Ammon's horn (tissue), 1 donor: ENCODE data around the gene YIF1A.

Experiments
- DNase-seq: peaks from one replicate; pipeline ENCODE4 v3.0.0-alpha.2; 2016; ENCODE audit warnings: low spot score

YIF1A gene, protein sequence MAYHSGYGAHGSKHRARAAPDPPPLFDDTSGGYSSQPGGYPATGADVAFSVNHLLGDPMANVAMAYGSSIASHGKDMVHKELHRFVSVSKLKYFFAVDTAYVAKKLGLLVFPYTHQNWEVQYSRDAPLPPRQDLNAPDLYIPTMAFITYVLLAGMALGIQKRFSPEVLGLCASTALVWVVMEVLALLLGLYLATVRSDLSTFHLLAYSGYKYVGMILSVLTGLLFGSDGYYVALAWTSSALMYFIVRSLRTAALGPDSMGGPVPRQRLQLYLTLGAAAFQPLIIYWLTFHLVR

GRCh38 chr11:66288671-66289547 lies at the start of gene YIF1A:
YIF1A (minus strand) TSS chr11:66289143; CDS start chr11:66288985, 158 bp downstream.
- peak; percentile 100 for DNase-seq

DNA sequence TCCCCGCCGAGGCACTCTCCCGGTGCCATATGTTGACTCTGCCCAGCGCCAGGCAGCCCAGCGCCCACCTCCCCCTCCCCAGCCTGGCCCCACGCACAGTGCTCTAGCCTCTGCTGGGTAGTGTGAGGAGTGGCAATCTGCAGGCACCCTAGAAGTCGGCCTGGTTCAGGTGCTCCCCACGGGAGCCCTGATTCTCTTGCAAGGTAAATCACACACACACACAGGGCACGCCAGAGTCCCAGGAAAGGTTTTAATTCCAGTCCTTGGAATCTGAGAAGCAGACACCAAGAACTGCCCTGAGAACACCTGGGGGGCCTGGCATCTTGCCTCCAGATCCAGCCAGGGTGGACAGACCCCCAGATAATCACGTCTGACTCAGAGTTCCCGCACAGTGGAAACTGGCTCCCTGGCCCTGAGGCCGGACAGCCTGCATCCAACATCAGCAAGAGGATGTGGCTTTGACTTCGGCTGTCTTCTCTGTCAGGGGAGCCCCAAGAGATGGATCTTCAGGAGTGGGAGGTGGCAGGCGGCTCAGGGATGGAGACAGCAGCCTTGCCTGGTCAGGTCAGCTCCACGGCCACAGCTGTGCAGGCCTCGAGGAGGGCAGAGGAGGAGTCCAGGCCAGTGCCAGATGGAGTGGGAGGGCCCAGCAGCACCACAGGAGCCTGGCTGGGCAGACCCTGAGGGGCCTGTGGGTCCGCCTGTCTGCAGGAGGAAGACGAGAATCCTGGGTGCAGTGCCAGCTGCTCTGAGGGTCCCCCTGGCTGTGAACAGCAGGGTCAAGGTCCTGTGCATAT lies 48.4 kb upstream of the YIF1A start:
- no peak for DNase-seq

- DNase-seq: peak; percentile 82
These were observed 47.5 kb upstream of the YIF1A start, which contains the start of gene RIN1 for GRCh38 chr11:66336234-66337102. RIN1 (minus strand) TSS chr11:66336434; CDS start chr11:66336402, 32 bp downstream.

DNA sequence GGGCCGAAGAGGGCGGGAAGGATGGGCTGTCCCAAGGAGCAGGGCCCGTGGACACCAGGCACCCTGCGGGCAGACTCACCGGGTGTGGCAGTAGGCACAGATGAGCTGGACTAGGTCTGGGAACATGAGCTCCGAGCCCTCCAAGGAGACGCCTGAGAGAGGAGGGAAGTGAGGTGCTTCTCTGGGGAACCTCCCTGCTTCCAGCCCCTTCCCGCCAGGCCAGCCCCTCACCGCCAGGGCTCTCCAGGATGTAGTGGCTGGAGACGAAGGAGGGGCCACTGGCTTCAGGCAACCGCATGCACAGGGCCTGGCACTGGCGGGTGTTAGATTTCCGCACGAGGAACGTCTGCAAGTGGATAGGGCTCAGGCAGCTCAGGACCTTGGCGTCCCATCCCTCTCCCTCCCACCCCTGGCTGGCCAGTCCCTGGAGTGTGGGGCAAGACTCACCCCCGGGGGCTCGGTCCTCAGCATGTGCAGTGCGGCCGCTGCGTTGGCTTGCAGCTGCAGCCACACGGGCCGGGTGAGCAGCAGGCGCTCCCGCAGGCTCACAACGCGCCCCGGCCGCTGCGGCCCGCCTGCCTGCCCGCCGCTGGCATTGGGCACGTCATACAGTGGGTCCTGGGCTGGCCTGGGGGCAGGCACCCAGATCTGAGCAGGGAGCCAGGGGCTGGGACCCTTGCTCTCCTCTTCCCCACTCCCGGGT lies 46.7 kb upstream of the YIF1A start:
- DNase-seq: no peak

- no peak for DNase-seq
These were observed 45.9 kb upstream of the YIF1A start for GRCh38 chr11:66334605-66335442.

- DNase-seq: no peak
These were observed 45.1 kb upstream of the YIF1A start for GRCh38 chr11:66333896-66334604.

- no peak for DNase-seq
These were observed 44.4 kb upstream of the YIF1A start for GRCh38 chr11:66333220-66333877.

- DNase-seq: no peak
These were observed 43.7 kb upstream of the YIF1A start for GRCh38 chr11:66332371-66333219.

DNA sequence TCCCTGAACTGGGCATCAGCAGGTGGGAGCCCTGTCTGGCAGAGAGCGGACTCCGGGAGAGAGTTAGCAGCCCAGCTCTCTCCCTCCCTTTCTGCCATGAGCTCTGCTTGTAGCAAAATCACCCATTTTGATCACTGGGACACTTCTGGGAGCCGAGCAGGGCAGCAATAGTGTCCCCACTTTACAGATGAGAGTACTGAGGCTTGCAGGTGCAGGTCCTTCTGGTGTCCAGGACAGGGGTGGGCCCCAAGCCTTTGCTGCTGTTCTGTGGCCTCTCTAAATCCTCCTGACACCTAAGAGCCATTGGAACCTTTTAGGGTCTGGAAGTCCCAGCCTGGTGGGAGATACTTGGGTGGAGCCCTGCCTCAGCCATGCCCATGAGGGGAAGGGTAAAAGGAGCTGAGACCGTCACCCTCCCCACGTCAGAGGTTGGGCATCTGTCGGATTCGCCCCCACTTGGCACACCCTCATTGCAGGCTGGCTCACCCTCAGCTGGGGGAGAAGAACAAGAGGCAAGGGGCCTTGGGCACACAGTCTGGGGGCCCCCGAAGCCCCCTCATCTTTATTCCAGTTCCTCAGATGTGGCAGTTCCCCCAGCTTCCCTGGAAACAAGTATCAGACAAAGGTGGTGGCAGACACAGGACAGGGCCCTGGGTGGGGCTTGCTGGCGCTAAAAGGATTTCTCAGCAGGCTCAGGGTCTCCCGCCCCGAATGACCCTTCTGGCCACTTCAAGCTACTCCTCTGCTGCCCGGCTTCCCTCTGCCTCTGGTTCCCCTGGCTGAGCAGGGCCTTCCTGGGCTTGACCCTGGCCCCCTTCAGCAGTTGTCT lies 42.8 kb upstream of the YIF1A start:
- no peak for DNase-seq

GRCh38 chr11:66330931-66331330 lies 42.0 kb upstream of the YIF1A start:
- DNase-seq: no peak

DNA sequence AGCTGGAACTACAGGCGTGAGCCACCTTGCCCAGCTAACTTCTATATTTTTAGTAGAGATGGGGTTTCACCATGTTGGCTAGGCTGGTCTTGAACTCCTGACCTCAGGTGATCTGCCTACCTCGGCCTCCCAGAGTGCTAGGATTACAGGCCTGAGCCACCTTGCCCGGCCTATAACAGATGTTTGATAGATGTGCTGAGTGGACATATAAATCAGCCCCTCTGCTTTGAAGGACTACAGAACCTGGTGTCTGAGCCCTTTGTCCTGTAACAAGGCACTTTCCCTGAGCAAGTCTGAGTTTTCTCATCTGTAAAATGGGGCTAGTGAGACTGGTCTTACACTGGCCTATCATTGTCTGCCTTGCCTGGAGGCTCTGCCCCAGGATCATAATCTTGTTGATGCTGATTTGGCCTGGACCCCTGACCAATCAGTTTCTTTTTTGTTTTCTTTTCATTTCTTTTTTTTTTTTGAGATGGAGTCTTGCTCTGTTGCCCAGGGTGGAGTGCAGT lies 40.3 kb upstream of the YIF1A start:
- no peak for DNase-seq

- peak; percentile 85 for DNase-seq
These were observed 39.6 kb upstream of the YIF1A start for GRCh38 chr11:66328302-66329144.

DNA sequence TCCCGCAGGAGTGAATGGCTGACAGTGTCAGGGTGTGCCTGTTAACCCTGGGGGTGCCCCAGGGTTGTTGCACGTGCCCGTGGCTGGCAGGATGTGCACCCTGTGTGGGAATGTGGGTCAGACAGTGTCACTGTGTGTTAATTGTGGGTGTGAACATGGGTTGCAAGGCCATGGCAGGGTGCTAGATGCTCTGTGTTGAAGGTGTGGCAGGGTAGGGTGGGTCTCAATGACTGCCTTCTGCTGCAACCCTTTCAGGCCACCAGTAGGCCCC lies 39.0 kb upstream of the YIF1A start:
- DNase-seq: no peak

GRCh38 chr11:66327171-66328030 lies 38.5 kb upstream of the YIF1A start:
- no peak for DNase-seq
